ENCODE measurements around the gene RFX7. TPM values are rescaled to one million over a fixed set of nuclear protein-coding genes. Genes with fewer than 3 reads are reported as not detected.

RFX7 gene
- total RNA-seq, 1 experiment from 2014 or later = 8.3 TPM

DNA sequence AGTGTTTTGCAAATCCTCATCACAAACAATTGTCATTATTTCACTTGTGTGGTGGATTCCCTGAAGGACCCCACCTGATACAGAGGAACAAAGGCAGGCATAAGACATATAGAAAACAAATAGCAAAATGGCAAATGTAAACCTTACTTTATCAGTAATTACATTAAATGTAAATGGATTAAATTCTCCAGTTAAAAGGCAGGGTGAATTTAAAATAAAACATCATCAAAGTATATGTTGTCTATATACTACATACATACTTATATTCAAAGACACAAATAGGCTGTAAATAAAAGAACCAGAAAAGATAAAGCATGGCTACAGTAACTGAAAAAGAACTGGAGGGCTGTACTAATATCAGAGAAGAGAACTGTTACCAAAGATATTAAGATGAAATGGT, 117.3 kb downstream of the RFX7 start:
- no peak for DNase-seq (ENCODE audit: low read depth)

DNA sequence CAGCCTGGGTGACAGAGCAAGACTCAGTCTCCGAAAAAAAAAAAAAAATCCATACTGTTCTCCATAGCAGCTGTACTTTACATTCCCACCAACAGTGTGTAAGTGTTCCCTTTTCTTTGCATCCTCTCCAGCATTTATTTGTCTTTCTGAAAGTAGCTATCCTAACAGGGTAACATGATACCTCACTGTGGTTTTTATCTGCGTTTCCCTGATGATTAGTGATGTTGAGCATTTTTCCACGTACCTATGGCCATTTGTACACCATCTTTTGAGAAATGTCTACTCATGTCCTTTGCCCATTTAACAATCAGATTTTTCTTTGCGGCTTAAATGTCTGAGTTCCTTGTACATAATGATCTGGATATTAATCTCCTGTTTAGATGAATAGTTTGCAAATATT, 119.3 kb downstream of the RFX7 start:
- DNase-seq (ENCODE audit: low read depth) = no peak

DNA sequence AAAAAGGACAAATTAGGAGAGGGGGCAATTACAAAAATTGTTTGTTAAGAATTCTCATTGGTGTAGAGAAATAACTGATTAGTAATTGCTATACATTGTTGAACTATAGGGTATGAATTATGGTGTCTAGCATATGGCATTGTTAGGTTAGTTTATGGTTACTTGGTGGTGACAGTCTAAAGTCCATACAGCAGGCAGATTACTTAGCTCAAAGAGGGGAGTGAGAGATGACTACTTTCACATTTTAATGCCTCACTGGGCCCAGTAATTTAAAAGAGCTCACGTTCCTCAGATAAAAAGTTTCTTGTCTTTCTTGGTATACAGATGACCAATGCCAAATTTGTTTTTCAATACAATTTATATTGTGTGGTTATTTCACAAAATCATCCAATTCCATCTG, 137.8 kb downstream of the RFX7 start:
- DNase-seq (ENCODE audit: low read depth) = no peak

DNA sequence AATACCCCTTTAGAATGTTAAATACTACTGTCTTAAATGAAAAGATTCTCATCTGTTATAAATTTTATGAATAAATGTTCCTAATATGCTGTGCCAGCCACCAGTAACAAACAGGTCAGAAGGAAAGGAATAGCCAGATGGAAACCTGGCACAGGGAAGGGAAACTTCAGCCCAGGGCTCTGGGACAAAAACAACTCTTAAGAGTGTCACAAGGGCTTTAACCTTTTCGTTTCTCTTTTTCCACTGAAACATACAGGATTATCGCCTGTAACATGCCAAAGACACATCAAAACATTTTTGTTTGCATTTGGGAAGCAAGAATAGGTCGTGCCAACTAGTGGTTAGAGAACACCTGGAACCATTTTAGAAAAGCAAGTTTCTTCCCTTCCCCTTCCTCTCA, 141.2 kb downstream of the RFX7 start:
- no peak for DNase-seq (ENCODE audit: low read depth)

DNA sequence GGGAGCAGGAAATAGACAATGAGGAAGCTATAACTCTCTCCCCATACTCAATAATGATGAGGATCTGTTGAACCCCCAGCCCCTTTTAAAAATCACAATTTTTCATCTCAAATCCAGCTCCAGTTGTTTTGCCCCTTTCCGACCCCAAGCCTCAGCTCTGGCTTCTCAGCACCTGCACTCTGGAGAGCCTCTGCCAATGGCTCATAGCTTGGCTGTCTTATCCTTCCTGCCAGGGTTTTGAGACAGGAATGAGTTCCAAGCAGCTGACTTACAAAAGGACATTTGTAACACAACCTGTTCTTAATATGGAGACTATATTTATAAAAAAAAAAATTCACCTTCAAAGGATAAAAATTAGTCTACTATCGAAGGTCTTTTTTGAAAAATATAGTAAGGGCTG, 144.4 kb downstream of the RFX7 start:
- DNase-seq (ENCODE audit: low read depth) = no peak

DNA sequence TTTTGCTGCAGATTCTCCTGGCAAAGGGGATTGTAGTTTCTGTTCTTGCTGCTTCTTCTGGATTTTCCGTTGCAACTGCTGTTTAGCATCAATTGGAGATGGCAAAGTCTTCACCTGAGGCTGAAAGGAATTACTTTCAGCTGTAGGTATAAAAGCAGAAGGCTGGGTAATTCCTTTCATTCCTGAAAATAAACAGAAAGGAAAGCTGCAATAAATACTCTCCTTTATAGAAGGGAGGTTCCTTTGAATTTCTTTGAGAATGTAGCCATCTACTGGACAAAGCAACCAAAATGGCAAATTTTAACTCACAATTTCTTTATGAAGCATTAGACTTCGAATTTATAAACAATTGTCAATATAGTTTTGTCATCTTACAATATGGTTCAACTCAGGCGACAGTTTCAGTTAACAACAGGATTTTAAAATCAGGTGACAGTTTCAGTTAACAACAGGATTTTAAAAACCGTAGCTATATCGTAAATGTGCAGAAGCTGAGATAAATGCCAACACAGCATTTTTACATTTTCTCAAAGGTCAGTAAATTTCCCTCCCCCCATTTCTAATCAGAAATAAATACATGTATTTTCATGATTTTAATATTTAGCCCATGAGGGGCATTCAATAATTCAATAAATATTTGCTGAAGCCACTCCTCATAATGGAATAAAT, 145.3 kb downstream of the RFX7 start:
- DNase-seq (ENCODE audit: low read depth) = peak; percentile 9

DNA sequence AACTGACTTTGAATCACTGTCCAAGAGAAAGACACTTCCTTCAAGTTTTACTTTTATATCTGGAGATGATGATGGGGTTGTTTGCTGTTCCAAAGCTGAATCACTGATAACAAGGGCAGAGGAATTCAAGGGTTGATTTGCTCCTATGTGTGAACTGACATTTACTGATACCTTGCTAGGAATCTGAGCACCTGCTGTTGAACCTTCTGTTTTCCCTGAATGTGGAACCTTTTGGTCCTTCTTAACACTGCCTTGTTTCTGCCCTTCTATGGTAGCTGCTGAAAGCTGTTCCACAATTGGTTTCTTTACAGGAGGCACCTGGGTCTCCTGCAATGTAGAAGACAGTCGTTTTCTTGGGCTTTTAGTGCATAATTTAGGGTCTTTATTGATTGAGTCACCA, 148.3 kb downstream of the RFX7 start:
- DNase-seq (ENCODE audit: low read depth) = no peak

DNA sequence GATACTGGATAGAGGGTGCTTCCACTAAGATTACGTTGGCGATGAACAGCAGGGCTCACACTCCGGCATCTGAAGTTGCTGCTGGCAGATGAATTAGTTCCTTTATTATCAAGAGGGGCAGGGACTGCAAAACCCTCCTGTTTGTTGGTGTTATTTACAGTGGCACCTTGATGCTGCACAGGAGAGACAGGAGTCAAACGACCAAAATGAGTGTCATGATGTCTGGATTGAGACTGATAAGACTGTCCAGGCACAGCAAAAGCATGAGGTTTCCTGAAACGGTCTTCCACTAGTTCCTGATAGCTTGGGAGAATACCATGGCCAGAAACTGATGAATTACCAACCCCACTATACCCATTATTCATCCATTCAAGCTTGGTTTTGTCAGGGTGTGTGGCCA, 149.5 kb downstream of the RFX7 start:
- no peak for DNase-seq (ENCODE audit: low read depth)

DNA sequence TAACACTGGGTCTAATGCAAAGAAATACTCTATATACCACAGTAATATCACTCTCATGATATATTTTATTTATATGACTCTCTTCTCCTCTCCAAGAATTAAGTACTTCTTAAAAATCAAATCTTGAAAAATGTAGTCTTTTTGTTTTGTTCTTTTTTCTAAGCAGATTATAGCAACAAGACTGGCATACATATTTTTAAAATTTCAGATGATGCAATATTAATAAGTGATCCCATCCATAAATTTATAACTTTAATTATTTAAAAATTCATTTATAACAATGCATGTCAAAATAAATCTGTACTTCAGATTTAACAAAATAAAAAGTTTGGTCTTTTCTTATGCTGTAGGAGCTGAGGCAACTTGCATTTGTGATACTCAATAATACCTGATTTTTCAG, 155.3 kb downstream of the RFX7 start:
- no peak for DNase-seq (ENCODE audit: low read depth)

DNA sequence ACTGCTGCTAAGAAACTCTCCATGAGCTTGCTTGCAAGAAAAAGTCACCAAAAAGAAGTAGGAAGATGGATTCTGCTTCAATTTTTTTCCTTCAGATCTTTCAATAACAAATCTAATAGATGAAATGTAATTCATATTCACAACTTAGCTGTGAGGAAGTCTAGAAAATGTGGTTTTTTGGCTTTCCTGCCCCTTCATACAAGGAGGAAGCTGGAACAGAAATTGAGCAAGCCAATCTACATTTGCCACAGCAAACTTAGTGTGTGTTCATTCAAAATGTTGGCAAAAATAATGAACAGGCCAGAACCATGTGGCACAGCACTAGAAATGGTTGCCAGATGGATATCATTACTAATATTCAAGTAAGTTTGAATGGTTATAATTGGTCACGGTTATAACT, 157.1 kb downstream of the RFX7 start:
- DNase-seq (ENCODE audit: low read depth) = no peak

DNA sequence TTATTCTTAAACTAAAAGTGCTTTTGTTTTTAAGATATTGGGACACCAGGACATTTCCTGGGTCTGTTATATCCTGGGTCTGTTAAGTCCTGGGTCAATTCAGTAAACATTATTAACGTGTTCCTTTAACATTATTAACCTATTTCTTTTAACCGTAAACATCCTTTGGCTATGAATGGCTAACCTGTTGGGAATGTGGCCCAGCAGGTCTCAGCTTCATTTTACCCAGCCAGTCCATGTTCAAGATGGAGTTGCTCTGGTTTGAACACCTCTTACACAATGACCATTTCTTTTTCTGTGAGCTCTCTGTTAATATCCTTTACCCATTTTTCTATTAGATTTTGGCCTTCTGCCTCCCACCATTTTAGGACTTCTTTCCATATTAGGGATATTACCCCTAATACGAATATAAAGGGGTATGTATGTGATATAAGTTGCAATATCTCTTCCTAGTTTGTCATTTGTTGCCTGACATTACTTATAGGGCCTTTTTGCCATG, 161.4 kb downstream of the RFX7 start:
- no peak for DNase-seq (ENCODE audit: low read depth)

DNA sequence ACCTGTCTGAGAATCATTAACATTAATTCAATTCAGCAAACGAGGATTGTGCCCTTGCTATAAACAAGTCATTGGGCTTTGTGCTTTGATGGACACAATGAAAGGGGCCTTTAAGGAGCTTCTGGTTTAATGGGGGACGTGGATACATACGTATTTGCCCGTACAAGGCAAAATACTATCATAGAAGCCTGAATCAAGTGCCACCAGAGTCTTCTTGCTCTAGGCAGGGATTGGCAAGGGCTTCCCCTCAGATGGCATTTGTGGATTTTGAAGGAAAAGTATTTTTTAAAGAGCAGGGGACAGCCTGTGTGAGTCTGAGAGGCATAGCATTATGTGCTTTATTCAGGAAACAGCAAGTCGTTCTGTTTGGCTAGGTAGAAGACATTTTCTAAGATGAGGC, 166.6 kb downstream of the RFX7 start:
- no peak for DNase-seq (ENCODE audit: low read depth)

DNA sequence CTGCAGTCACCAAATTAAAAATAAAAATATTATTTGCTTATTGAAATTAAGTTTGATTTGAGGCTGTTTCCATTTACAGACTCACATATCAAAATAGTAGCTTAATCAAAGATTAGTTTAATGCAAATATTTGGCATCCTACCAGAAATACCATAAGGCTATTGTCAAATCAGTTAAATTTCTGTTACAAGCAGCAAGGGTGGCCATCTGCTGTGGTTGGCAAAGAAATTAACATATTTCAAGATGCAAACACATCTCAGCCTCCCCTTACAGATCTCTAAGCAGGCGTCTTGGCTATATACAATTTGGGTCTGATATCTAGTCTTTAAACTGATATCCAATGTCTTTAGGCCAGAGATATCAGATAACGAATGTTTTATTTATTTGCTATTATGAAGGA, 167.0 kb downstream of the RFX7 start:
- DNase-seq (ENCODE audit: low read depth) = no peak

DNA sequence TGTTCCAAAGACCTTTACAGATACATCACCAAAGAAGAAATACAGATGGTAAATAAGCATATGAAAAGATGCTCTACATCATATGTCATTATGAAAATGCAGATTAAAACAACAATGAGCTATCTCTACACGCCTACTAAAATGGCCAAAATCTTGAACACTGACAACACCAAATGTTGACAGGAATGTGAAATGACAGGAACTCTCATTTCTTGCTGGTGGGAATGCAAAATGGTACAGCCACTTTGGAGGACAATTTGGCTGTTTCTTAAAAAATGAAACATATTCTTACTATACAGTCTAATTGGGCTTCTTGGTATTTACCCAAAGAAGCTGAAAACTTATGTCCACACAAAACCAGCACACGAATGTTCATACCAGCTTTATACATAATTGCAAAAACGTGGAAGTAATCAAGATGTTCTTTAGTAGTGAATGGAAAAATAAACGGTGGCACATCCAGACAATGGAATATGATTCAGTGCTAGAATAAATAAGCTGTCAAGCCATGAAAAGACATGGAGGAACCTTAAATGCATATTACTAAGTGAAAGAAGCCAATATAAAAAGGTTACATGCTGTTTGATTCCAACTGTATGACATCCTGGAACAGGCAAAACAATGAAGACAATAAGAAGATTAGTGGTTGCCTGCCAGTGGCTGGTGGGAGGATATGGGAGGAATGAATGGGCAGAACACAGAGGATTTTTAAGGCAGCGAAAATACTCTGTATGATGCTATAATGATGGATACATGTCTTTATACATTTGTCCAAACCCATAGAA, 169.0 kb downstream of the RFX7 start:
- DNase-seq (ENCODE audit: low read depth) = no peak

DNA sequence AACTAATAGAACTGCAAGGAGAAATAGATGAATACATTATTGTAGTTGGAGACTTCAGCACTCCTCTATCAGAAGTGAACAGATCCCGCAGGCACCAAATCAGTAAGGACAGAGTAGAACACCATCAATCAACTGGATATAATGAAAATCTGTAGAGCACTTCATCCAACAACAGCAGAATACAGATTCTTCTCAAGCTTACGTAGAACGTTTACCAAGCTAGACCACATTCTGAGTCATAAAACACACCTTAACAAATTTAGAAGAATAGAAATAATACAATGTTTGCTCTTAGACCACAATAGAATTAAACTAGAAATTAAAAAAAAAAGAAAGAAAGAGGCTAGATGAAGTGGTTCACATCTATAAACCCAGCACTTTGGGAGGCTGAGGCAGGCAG, 179.5 kb downstream of the RFX7 start:
- DNase-seq (ENCODE audit: low read depth) = no peak

DNA sequence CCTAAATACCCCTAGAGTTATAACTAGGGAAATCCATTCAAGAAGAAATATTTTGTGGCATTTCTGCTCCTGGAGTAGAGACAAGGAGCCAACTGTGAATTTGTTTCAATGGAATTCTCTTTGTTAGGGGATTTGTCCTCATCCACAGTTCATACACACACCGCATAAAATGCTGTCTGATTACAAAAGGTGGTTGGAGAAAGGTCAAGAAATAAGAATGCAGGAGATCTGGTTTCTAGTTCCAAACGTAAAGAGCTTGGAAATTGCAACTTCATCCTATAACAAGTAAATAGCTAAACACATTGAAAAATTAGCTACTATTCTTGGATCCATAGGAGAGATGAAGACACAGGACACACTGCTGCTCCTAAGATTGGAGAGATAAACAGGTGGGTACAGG, 184.0 kb downstream of the RFX7 start:
- no peak for DNase-seq (ENCODE audit: low read depth)

DNA sequence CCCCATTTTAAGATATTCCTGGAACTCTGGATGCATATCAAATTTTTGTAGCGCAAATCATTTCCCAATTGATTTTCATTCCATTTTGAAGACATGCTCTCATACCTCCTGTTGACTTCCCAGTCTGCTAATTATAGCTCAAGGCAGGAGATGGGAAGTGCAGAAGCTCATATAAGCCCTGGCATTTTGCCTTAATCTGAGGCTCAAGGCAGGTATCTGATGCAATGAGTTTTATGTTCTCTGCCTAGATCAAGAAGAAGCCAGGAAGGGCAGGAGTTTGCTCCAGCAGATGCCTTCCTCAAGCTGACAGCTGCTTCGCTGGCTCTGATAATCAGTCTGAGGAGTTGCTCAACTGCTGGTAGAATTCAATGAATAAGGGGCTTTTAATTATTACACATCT, 184.7 kb downstream of the RFX7 start:
- DNase-seq (ENCODE audit: low read depth) = no peak

DNA sequence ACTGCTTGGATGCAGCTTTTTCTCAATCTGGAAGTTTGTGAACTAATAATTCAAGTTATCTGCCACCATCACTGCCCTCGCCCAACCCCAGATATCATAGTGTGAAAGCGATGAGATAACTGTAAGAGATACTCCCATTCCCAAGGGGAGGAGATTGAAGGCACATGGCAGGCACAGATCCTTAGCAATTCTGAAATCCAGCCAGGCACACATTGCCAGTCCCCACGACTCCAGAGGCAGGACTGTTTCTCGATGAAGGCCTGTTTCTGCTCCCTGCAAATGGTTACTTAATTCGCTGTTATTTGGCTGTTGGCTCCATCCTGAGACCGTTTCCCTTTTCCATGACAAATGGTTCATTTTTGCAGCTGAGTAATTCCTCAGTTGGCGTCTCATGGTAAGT, 187.1 kb downstream of the RFX7 start:
- no peak for DNase-seq (ENCODE audit: low read depth)

DNA sequence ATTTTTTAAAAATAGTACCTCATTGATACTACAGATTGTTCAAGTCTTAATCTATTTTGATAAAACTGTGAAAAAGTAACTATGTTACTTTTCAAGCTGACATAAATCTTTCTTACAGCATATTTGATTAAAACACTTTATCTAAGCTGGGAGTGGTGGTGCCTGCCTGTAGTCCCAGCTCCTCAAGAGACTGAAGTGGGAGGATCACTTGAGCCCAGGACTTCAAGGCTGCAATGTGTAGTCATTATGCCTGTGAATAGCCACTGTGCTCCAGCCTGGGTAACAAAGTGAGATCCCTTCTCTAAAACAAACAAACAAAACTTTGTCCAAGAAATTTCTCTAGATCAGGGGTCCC, 190.7 kb downstream of the RFX7 start:
- no peak for DNase-seq (ENCODE audit: low read depth)

DNA sequence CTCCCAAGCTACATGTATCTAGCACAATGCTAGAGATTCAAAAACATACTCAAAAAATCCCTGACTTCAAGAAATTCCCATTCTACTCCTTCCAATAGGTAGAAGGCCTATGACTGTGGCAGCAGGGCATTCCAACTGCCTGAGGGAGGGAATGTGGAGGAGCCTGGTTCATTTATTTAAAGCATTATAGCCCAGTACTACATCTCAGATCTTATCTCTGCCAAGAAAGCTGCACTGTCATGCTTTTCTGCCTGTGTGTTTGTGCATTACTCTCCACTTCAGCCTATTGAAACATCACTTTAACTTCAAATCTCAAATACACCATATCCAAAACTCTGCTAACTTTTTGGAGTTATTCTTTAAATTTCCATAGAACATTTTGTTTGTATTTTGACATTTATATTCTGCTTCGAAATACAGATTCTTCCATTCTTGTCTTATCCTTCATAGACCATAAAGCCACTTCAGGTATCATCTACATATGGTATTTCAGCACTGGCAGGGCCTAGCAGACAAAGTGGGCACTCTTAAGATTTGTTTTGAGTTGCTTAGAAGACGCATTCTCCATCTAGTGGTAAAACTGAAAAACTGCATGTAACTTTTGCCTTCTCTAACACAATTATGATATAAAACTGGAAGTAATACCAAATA, 191.2 kb downstream of the RFX7 start:
- peak; percentile 68 for DNase-seq (ENCODE audit: low read depth)

DNA sequence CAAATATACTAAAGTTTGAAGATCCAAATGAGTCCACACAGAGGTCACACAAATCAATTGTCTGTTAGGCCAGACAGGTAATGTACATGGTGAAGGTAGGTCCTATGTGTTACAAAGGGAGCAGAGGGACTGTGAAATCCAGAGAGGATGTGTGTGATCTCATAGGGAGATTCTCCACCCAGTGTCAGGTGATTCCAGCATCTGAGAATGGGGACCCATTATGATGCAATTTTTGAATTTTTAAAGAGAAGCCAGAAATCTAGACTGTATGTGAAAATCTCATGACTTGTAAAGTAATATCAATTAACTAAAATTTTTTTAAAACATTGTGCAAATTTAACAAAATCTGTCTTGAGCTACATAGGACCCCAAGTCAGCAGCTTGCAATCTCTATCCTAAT, 192.0 kb downstream of the RFX7 start:
- no peak for DNase-seq (ENCODE audit: low read depth)

DNA sequence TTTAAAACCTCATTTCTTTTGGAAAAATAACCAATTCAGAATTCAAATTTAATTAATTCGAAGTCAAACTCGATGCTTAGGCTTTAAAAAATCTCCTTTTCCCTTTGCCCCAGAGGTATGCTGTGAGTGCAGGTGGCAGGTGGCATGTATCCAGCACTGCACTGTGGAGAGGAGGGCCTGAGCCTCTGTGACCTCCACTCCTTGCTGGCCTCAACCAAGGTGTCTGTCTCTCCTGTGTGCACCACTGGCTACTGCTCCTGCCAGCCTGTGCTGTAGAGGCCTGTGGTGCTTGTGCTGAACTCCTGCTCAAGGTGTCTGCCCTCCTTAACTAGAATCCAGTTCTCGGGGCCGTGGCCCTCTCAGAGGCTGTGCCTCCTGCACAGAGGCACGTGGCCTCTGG, 194.1 kb downstream of the RFX7 start:
- no peak for DNase-seq (ENCODE audit: low read depth)

DNA sequence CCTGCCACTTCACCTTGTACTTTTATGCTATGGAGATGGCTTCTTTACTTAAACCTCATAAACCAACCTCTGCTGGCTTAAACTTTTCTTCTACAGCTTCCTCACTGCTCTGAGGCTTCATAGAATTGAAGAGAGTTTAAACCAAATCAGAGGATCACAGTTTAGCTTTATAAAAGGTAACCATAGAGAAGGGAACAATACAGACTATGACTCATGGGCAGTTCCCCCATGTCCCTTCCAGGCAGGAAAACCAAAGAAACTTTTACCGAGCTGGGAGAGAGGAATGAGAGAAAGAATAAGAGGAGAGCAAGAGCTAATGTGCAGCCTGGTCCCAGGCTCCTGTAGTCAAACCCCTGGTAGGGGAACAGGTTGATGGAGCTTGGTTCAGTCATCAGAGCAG, 196.3 kb downstream of the RFX7 start:
- DNase-seq (ENCODE audit: low read depth) = peak; percentile 84

All from M059J (cell line).